K562 (cell line): ENCODE results near the gene ADGRE2. TPM values are rescaled to one million over a fixed set of nuclear protein-coding genes. Genes with fewer than 3 reads are reported as not detected.

Experiments
- ATAC-seq: fragments of 200-7000 bp; cut with Tn5 transposase; 3 replicates; pipeline ENCODE4 v1.9.1; 2020; ENCODE audit warnings: moderate library complexity
- BruUV-seq: library from RNA; stranded (reverse); fragments of 400-500 nt; replicated peaks from 2 replicates; lab custom pipeline; 2021; lab: Mats Ljungman, UMichigan
- CTCF ChIA-PET: fragments of 300-600 bp; formaldehyde crosslinking; extraction: SDS; loops from one replicate; lab custom pipeline; 2021; ENCODE audit warnings: low intra/inter-chr PET ratio; lab: Yijun Ruan, JAX
- POLR2A ChIA-PET: fragments of 300-600, 350-650 bp; sonication (Branson Sonifier 250); formaldehyde crosslinking; extraction: SDS; loops from one replicate; lab custom pipeline; 2021; ENCODE audit warnings: antibody characterized with exemption, inconsistent platforms; lab: Yijun Ruan, JAX
- DNase-seq, 4 experiments: peaks; one replicate each; pipeline versions ENCODE4 v3.0.0 to v3.0.0-alpha.2; 2011 to 2018; ENCODE audit warnings: low spot score in 3 of 4, mixed read lengths in 3 of 4; ENCODE audit errors: extremely low read depth in 1 of 4
- FAIRE-seq: peaks from 2 replicates; lab custom pipeline; 2011; peaks lifted over from hg19 to GRCh38; lab: Jason Lieb, UNC
- H2AFZ ChIP-seq: 2 replicates; pipeline ENCODE4 v1.6.0; 2011; ENCODE audit warnings: low read depth, low read length, control low read depth, inconsistent platforms
- H3K27ac ChIP-seq: fragments of 200-600 bp; 3 replicates; pipeline ENCODE4 v1.8.0; 2011; ENCODE audit warnings: low read depth, mild to moderate bottlenecking, control low read depth, inconsistent platforms, low read length, moderate library complexity, mixed read lengths; ENCODE audit errors: extremely low read depth
- H3K27me3 ChIP-seq, 2 experiments: fragments of 300-600 bp in 1 of 2; 2 replicates in 1 of 2; 3 replicates in 1 of 2; pipeline versions ENCODE4 v1.6.0 to v1.8.0; 2011; ENCODE audit warnings: inconsistent platforms in 2 of 2, low read length in 2 of 2, mild to moderate bottlenecking in 1 of 2, mixed read lengths in 1 of 2, moderate library complexity in 1 of 2; ENCODE audit not compliant: control insufficient read depth in 2 of 2, insufficient read depth in 2 of 2
- H3K36me3 ChIP-seq: fragments of 300-600 bp; 3 replicates; pipeline ENCODE4 v1.8.0; 2011; ENCODE audit warnings: mild to moderate bottlenecking, low read length, inconsistent platforms; ENCODE audit not compliant: control insufficient read depth, insufficient read depth
- H3K4me1 ChIP-seq, 2 experiments: fragments of 200-600 bp in 1 of 2; replicated peaks in 1 of 2; 2 replicates in 1 of 2; 3 replicates in 1 of 2; pipeline versions ENCODE4 v1.5.1 to v1.8.0; 2011; ENCODE audit warnings: inconsistent platforms in 2 of 2, low read length in 2 of 2, mild to moderate bottlenecking in 1 of 2, mixed read lengths in 1 of 2, moderate library complexity in 1 of 2; ENCODE audit not compliant: control insufficient read depth in 2 of 2, insufficient read depth in 2 of 2
- H3K4me2 ChIP-seq: 2 replicates; pipeline ENCODE4 v1.6.1; 2011; ENCODE audit warnings: low read length, control low read depth, inconsistent platforms, mixed read lengths; ENCODE audit not compliant: insufficient read depth
- H3K4me3 ChIP-seq: fragments of 200-600 bp; sonication (generic), shearing (Covaris generic); 2 replicates; pipeline ENCODE4 v1.5.1; 2016; ENCODE audit warnings: control low read depth, inconsistent platforms
- H3K79me2 ChIP-seq: fragments of 200-600 bp; 3 replicates; pipeline ENCODE4 v1.8.0; 2011; ENCODE audit warnings: low read length, inconsistent platforms; ENCODE audit not compliant: control insufficient read depth, insufficient read depth
- H3K9ac ChIP-seq, 2 experiments: 2 replicates each; pipeline versions ENCODE4 v1.6.0 to v1.6.1; 2011; ENCODE audit warnings: low read depth in 2 of 2, low read length in 2 of 2, control low read depth in 1 of 2, inconsistent platforms in 1 of 2, mild to moderate bottlenecking in 1 of 2, mixed read lengths in 1 of 2; ENCODE audit not compliant: insufficient read depth in 1 of 2
- H3K9me1 ChIP-seq: one replicate; pipeline ENCODE4 v1.6.0; 2011; ENCODE audit warnings: inconsistent platforms, mild to moderate bottlenecking, low read length, moderate library complexity; ENCODE audit not compliant: control insufficient read depth, insufficient read depth
- H3K9me3 ChIP-seq: replicated peaks from 2 replicates; pipeline ENCODE4 v1.5.1; 2011; ENCODE audit warnings: low read depth, low read length, inconsistent platforms; ENCODE audit not compliant: control insufficient read depth, insufficient read depth
- H4K20me1 ChIP-seq: replicated peaks from 2 replicates; pipeline ENCODE4 v1.6.1; 2011; ENCODE audit warnings: low read length, inconsistent platforms, mixed read lengths; ENCODE audit not compliant: control insufficient read depth, insufficient read depth
- ATF3 ChIP-seq, 2 experiments: fragments of 450-650 bp in 1 of 2; sonication (generic) in 1 of 2; formaldehyde crosslinking in 1 of 2; IDR thresholded peaks in 1 of 2; conservative IDR thresholded peaks in 1 of 2; 2 replicates each; pipeline versions ENCODE4 v1.6.1 to v1.8.1; 2016 to 2023; ENCODE audit warnings: mild to moderate bottlenecking in 2 of 2, moderate library complexity in 2 of 2, inconsistent platforms in 1 of 2, missing genetic modification reagents in 1 of 2
- COPS2 ChIP-seq: fragments of 450-650 bp; conservative IDR thresholded peaks from 2 replicates; pipeline ENCODE4 v1.6.1; 2016; ENCODE audit warnings: mild to moderate bottlenecking, moderate library complexity
- FOSL1 ChIP-seq: fragments of 200-800 bp; sonication (Bioruptor generic); conservative IDR thresholded peaks from 2 replicates; pipeline ENCODE4 v1.6.1; 2016; ENCODE audit warnings: missing genetic modification characterization, missing compliant biosample characterization
- FOXJ2 ChIP-seq: fragments of 200-800 bp; sonication (Bioruptor generic); IDR thresholded peaks from 2 replicates; pipeline ENCODE4 v1.6.1; 2016; ENCODE audit warnings: missing genetic modification characterization, missing compliant biosample characterization
- JUND ChIP-seq, 2 experiments: IDR thresholded peaks; 2 replicates in 1 of 2; 3 replicates in 1 of 2; pipeline ENCODE4 v1.6.1; 2011; ENCODE audit warnings: borderline replicate concordance in 2 of 2, low read depth in 2 of 2, low read length in 2 of 2, improper control_type of control experiment in 1 of 2, missing biosample characterization in 1 of 2, missing genetic modification characterization in 1 of 2, missing genetic modification reagents in 1 of 2
- KDM1A ChIP-seq, 2 experiments: fragments of 450-650 bp; IDR thresholded peaks; 2 replicates each; pipeline ENCODE4 v1.6.1; 2016; ENCODE audit warnings: mild to moderate bottlenecking in 2 of 2
- NFIC ChIP-seq: fragments of 450-650 bp; IDR thresholded peaks from 2 replicates; pipeline ENCODE4 v1.6.1; 2017; ENCODE audit warnings: mild to moderate bottlenecking, inconsistent platforms
- WGBS: fragments of 100-300 bp; shearing (Covaris generic); methylation state at CpG from one replicate; pipeline ENCODE4 v1.1.6; 2016; ENCODE audit warnings: low coverage, mixed read lengths; ENCODE audit not compliant: insufficient coverage; ENCODE audit errors: missing lambda C conversion rate; 5-methylcytosine and 5-hydroxymethylcytosine counted together
- in situ Hi-C: fragments of 300-500 bp; cut with MboI; formaldehyde crosslinking; loops from 4 replicates; pipeline ENCODE4 v1.15.0; 2018; ENCODE audit warnings: inconsistent platforms, mixed read lengths
- intact Hi-C: fragments of 100-400 bp; cut with micrococcal nuclease; formaldehyde crosslinking; loops from 2 replicates; pipeline ENCODE4 v1.14.2; 2022
- polyA plus RNA-seq, 8 experiments: library from polyadenylated mRNA; depleted of rRNA in 4 of 8; stranded (reverse) in 5 of 8; unstranded in 3 of 8; fragments of >200 nt; fragmentation: Nextera tagmentation in 2 of 8; fragmentation: Illumina TruSeq in 1 of 8; extraction: Ambion mirVana in 2 of 8; extraction: Trizol in 1 of 8; gene quantifications; 2 replicates each; pipeline versions ENCODE4 v1.2.1 to v1.2.3, GENCODE V29; 2011 to 2014; ENCODE audit warnings: inconsistent platforms in 1 of 8, missing spikeins in 1 of 8
- total RNA-seq, 7 experiments: library from RNA; depleted of rRNA in 6 of 7; stranded (reverse); fragments of >200 nt in 6 of 7; fragmentation: Illumina TruSeq in 2 of 7; extraction: Trizol in 2 of 7; gene quantifications; 2 replicates each; pipeline versions ENCODE4 v1.2.1 to v1.2.3, GENCODE V29; 2011 to 2021; ENCODE audit warnings: low replicate concordance in 1 of 7

ADGRE2 gene
- total and polyA plus RNA-seq, 9 of the 15 experiments (the other 6 are each of a cell fraction or from before 2014, with no cell fraction given): 4.3 to 17.3 (median 9.8) TPM

- H3K9me3 ChIP-seq: no peaks in the 10 kb centered on the region
- CTCF ChIA-PET: no interaction called here
- no peak overlapping the region for H2AFZ ChIP-seq
Measured at GRCh38 chr19:14809272-14810057, 31.1 kb upstream of the ADGRE2 start.

GRCh38 chr19:14804765-14805164 is 26.4 kb upstream of the ADGRE2 start:
- CTCF ChIA-PET: no interaction called here
- TF ChIP-seq COPS2: no peak
- peak; percentile 57 for TF ChIP-seq ATF3 (IDR thresholded peaks at IDR 0.05)
- no peak for TF ChIP-seq ATF3 (CRISPR knock-in tag; conservative IDR thresholded peaks at IDR 0.05)
- peak; percentile 53 for TF ChIP-seq FOSL1 (tag)
- TF ChIP-seq JUND (IDR thresholded peaks at IDR 0.05; ENCODE audit: borderline replicate concordance, low read depth, low read length): 0 out of 2 replicates have a peak, but pooled peaks have one; percentile 7
- no peak for TF ChIP-seq JUND (tag; IDR thresholded peaks at IDR 0.05; ENCODE audit: borderline replicate concordance, low read depth, low read length)
- H3K4me3 ChIP-seq: no peak overlapping the region
- in situ Hi-C loops: no loop called here
- FAIRE-seq (no peak), DNase-seq (no peak), ATAC-seq (no peak)
- H3K36me3 ChIP-seq: no peaks in the 10 kb centered on the region
- no peak overlapping the region for H3K9ac ChIP-seq
- intact Hi-C loops: no loop called here
- no peaks in the 10 kb centered on the region; a peak in 1 of 5 replicates for H3K4me1 ChIP-seq
- no peaks in the 10 kb centered on the region for H3K9me3 ChIP-seq
- no TSS peak for BruUV-seq
- H3K27ac ChIP-seq: no peak overlapping the region
- H3K9me1 ChIP-seq: no peaks in the 10 kb centered on the region
- WGBS: 14% methylated on average over 3 of the region's 3 CpGs
- no peak overlapping the region for H2AFZ ChIP-seq
- POLR2A ChIA-PET: no interaction called here
- no peaks in the 10 kb centered on the region for H3K79me2 ChIP-seq
- H3K4me2 ChIP-seq: no peak overlapping the region
- peaks cover 3 to 6% of the 10 kb centered on the region in 2 experiments; a peak in 4 of 5 replicates for H3K27me3 ChIP-seq
- H4K20me1 ChIP-seq: no peaks in the 10 kb centered on the region

More at GRCh38 chr19:14809272-14810057, 31.1 kb upstream of the ADGRE2 start:
- H3K4me3 ChIP-seq: no peak overlapping the region
- no peak overlapping the region for H3K9ac ChIP-seq
- peaks cover 12 to 25% of the 10 kb centered on the region in 2 experiments; a peak in 3 of 5 replicates for H3K27me3 ChIP-seq
- FAIRE-seq (peak; percentile 37), DNase-seq (no peak), ATAC-seq (no peak)
- no peak overlapping the region for H3K4me2 ChIP-seq
- POLR2A ChIA-PET: no interaction called here
- in situ Hi-C loops: no loop called here
- H3K36me3 ChIP-seq: no peaks in the 10 kb centered on the region
- H4K20me1 ChIP-seq: no peaks in the 10 kb centered on the region
- BruUV-seq: no TSS peak
- TF ChIP-seq NFIC (peak; percentile 49; the same call in 1 of the 2 replicates), FOXJ2 (no peak), KDM1A (IDR thresholded peaks at IDR 0.05) (peak; percentile 66 to 70; a peak in 2 of 4 replicates)
- no peaks in the 10 kb centered on the region for H3K9me1 ChIP-seq
- intact Hi-C loops: no loop called here
- WGBS: under 1% methylated on average over 9 of the region's 9 CpGs
- H3K27ac ChIP-seq: no peak overlapping the region
- no peaks in the 10 kb centered on the region for H3K4me1 ChIP-seq
- H3K79me2 ChIP-seq: no peaks in the 10 kb centered on the region
